Measurements from ENCODE around the gene SRA1. TPM values are rescaled to one million over a fixed set of nuclear protein-coding genes. Genes with fewer than 3 reads are reported as not detected.
A peak's percentile ranks its signal among the peaks of the same experiment; 100 is the strongest.
"Not testable (repeated sequence)": the region's sequence is repeated elsewhere in the genome, so short reads cannot be mapped to it uniquely, and the experiment has no call there.

SRA1 gene
- polyA plus RNA-seq, 2 donors: 23.1 to 23.7 TPM

DNA sequence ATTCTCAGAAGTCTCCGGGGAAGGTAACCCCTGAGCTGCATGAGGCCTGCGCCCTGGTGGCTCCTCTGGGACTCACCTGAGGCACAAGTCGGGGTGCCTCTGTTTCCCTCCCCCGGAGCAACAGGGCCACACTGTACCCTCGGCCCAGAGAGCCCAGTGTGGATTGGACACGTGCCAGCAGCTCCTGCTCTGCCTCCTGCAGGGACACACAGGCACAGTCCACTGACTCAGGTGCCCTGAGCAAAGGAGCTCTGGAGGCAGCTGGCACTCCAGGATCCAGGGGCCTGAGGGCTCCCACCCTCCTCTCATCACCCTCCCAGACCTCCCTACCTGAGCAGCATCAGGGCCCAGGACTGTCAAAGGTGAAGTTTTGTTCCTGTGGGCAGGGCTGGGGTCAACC is 36.9 kb upstream of the SRA1 start:
- peak overlapping the region in 1 of 2 donors; percentile 40 for H3K27ac ChIP-seq (ENCODE audit: low read depth in 2 of 2, low read length in 1 of 2)
- 71 to 79% methylated on average over 6 of the region's 6 CpGs for WGBS, 2 donors

DNA sequence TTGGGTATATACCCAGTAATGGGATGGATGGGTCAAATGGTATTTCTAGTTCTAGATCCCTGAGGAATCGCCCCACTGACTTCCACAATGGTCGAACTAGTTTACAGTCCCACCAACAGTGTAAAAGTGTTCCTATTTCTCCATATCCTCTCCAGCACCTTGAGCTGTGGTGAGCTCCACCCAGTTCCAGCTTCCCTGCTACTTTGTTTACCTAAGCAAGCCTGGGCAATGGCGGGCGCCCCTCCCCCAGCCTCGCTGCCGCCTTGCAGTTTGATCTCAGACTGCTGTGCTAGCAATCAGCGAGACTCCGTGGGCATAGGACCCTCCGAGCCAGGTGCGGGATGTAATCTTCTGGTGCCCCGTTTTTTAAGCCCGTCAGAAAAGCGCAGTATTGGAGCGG is 35.8 kb upstream of the SRA1 start:
- not testable (repeated sequence) for H3K4me1 ChIP-seq (ENCODE audit: control insufficient read depth in 2 of 2, insufficient read depth in 2 of 2, low read length in 1 of 2); H3K27me3 ChIP-seq (ENCODE audit: control insufficient read depth in 1 of 2, insufficient read depth in 2 of 2, low read length in 2 of 2); H3K4me3 ChIP-seq (ENCODE audit: low read depth in 1 of 2, low read length in 2 of 2); H3K9me3 ChIP-seq (ENCODE audit: control insufficient read depth in 2 of 2, insufficient read depth in 1 of 2, low read depth in 1 of 2, low read length in 1 of 2); H3K36me3 ChIP-seq (ENCODE audit: control insufficient read depth in 2 of 2, insufficient read depth in 2 of 2, low read length in 1 of 2)
- 29 to 37% methylated on average over 10 to 13 of the region's 14 CpGs for WGBS, 2 donors
- peak overlapping the region in 1 of 2 donors; percentile 22 for H3K27ac ChIP-seq (ENCODE audit: low read depth in 2 of 2, low read length in 1 of 2)

More for the DNA sequence above, 36.9 kb upstream of the SRA1 start:
- Histone ChIP-seq H3K9me3 (ENCODE audit: control insufficient read depth in 2 of 2, insufficient read depth in 1 of 2, low read depth in 1 of 2, low read length in 1 of 2) (no peaks in the 10 kb centered on the region), H3K27me3 (ENCODE audit: control insufficient read depth in 1 of 2, insufficient read depth in 2 of 2, low read length in 2 of 2) (no peaks in the 10 kb centered on the region), H3K36me3 (ENCODE audit: control insufficient read depth in 2 of 2, insufficient read depth in 2 of 2, low read length in 1 of 2) (no peaks in the 10 kb centered on the region), H3K4me1 (ENCODE audit: control insufficient read depth in 2 of 2, insufficient read depth in 2 of 2, low read length in 1 of 2) (peaks cover 0 to 3% of the 10 kb centered on the region in 2 donors), H3K4me3 (ENCODE audit: low read depth in 1 of 2, low read length in 2 of 2) (no peak overlapping the region)

DNA sequence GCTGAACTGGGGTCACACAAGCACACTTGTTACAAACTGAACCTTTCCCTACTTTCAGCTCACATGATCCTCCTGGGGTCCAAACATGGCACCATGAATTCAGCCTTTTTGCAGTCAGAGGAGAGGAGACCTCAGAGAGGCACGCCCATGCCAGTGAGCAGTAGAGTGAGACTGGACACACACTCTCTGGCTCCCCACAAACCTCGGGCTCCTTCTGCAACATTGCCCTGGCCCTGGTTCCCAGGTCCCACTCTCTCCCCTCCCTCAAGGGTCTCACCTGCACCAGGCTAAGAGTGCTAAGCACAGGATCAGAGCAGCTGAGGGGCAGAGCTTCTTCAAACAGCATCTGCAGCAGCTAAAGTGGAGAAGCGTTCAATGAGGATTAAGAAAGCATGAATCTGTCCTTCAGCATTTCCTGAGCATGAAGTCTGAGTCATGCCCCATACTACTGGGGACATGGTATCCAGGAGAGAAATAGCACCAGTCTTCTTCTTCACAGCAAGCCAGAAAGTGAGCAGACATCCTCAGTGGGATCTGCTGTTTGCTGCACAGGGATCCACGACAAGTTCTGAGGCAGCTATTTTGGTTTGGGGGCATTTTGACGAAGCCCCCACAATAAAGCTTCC is 34.6 kb upstream of the SRA1 start:
- no peaks in the 10 kb centered on the region for H3K36me3 ChIP-seq (ENCODE audit: control insufficient read depth in 2 of 2, insufficient read depth in 2 of 2, low read length in 1 of 2)
- peak overlapping the region in 1 of 2 donors; percentile 14 for H3K27ac ChIP-seq (ENCODE audit: low read depth in 2 of 2, low read length in 1 of 2)
- H3K4me1 ChIP-seq (ENCODE audit: control insufficient read depth in 2 of 2, insufficient read depth in 2 of 2, low read length in 1 of 2): peaks cover 0 to 3% of the 10 kb centered on the region in 2 donors
- H3K9me3 ChIP-seq (ENCODE audit: control insufficient read depth in 2 of 2, insufficient read depth in 1 of 2, low read depth in 1 of 2, low read length in 1 of 2): no peaks in the 10 kb centered on the region
- no peak overlapping the region for H3K4me3 ChIP-seq (ENCODE audit: low read depth in 1 of 2, low read length in 2 of 2)
- WGBS, 2 donors: 78 to 84% methylated on average over 5 of the region's 5 CpGs
- H3K27me3 ChIP-seq (ENCODE audit: control insufficient read depth in 1 of 2, insufficient read depth in 2 of 2, low read length in 2 of 2): no peaks in the 10 kb centered on the region

DNA sequence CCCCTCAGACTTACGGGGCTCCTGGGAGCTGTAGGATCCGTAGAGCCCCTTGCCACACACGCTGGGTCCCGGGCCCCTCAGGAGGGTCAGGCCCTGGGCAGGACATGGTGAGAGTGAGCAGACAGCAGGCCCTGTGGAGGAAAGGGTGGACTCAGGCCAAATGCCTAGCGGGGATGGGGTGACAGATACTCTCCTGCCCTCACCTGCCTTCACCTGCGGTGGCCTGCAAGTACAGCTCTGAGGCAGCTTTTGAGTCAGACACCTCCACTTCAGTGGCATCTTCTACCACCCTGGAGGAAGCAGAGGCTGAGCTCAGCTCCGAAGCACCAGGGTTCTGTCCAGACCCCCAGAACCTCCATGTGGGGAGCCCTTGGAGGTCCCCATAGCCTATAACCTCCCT is 33.6 kb upstream of the SRA1 start:
- no peaks in the 10 kb centered on the region for H3K36me3 ChIP-seq (ENCODE audit: control insufficient read depth in 2 of 2, insufficient read depth in 2 of 2, low read length in 1 of 2)
- no peak overlapping the region for H3K4me3 ChIP-seq (ENCODE audit: low read depth in 1 of 2, low read length in 2 of 2)
- H3K9me3 ChIP-seq (ENCODE audit: control insufficient read depth in 2 of 2, insufficient read depth in 1 of 2, low read depth in 1 of 2, low read length in 1 of 2): no peaks in the 10 kb centered on the region
- H3K27ac ChIP-seq (ENCODE audit: low read depth in 2 of 2, low read length in 1 of 2): no peak overlapping the region
- peaks cover 0 to 3% of the 10 kb centered on the region in 2 donors for H3K4me1 ChIP-seq (ENCODE audit: control insufficient read depth in 2 of 2, insufficient read depth in 2 of 2, low read length in 1 of 2)
- 74 to 75% methylated on average over 7 of the region's 7 CpGs for WGBS, 2 donors
- no peaks in the 10 kb centered on the region for H3K27me3 ChIP-seq (ENCODE audit: control insufficient read depth in 1 of 2, insufficient read depth in 2 of 2, low read length in 2 of 2)

DNA sequence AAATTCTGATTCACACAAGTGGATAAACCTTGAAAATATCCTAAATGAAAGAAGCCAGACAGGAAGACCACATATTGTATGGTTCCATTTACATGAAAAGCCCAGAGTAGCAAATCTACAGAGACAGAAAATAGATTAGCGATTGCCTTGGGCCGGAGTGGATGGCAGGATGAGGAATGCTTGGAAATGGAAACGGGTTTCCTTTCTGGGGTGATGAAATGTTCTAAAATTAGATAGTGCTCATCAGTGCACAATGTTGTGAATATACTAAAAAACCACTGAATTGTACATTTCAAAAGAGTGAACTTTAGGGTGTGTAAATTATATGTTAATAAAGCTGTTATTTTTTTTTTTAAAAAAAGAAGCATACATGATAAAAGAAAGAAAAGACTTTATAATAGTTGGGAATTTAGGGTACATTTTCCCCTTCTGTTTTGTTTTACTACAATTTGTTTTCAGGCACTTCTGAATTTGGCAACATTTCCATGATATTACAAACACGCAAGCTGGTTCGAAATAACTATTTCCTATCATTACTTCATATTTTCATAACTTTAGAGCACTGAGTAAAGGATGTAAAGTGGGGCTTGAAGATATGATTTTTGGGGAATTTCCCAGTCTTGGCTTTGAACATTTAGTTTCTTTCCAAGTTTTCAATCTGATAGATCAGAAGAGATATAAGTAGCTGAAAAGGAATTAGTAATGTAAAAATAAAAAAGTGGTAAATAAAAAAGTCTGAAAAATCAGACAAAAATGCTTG is 31.2 kb upstream of the SRA1 start:
- Histone ChIP-seq H3K4me1 (ENCODE audit: control insufficient read depth in 2 of 2, insufficient read depth in 2 of 2, low read length in 1 of 2) (peaks cover 0 to 3% of the 10 kb centered on the region in 2 donors), H3K27me3 (ENCODE audit: control insufficient read depth in 1 of 2, insufficient read depth in 2 of 2, low read length in 2 of 2) (no peaks in the 10 kb centered on the region), H3K9me3 (ENCODE audit: control insufficient read depth in 2 of 2, insufficient read depth in 1 of 2, low read depth in 1 of 2, low read length in 1 of 2) (no peaks in the 10 kb centered on the region), H3K27ac (ENCODE audit: low read depth in 2 of 2, low read length in 1 of 2) (no peak overlapping the region), H3K4me3 (ENCODE audit: low read depth in 1 of 2, low read length in 2 of 2) (no peak overlapping the region), H3K36me3 (ENCODE audit: control insufficient read depth in 2 of 2, insufficient read depth in 2 of 2, low read length in 1 of 2) (no peaks in the 10 kb centered on the region)
- 54 to 61% methylated on average over 5 of the region's 5 CpGs for WGBS, 2 donors

DNA sequence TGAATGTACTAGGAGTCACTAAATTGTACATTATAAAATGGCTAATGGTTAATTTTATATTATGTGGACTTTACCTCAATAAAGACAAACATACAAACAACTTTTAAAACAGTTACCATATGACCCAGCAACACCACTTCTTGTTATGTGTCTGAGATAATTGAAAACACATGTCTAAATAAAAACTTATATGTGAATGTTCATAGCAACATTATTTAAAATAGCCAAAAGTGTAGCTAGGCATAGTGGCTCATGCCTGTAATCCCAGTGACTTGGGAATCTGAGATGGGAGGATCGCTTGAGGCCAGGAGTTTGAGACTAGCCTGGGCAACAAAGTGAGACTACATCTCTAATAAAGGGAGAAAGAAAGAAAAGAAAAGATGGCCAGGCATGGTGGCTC is 30.2 kb upstream of the SRA1 start:
- no peaks in the 10 kb centered on the region for H3K27me3 ChIP-seq (ENCODE audit: control insufficient read depth in 1 of 2, insufficient read depth in 2 of 2, low read length in 2 of 2)
- WGBS, 2 donors: 93 to 94% methylated on average over 1 of the region's 1 CpG
- H3K27ac ChIP-seq (ENCODE audit: low read depth in 2 of 2, low read length in 1 of 2): no peak overlapping the region

DNA sequence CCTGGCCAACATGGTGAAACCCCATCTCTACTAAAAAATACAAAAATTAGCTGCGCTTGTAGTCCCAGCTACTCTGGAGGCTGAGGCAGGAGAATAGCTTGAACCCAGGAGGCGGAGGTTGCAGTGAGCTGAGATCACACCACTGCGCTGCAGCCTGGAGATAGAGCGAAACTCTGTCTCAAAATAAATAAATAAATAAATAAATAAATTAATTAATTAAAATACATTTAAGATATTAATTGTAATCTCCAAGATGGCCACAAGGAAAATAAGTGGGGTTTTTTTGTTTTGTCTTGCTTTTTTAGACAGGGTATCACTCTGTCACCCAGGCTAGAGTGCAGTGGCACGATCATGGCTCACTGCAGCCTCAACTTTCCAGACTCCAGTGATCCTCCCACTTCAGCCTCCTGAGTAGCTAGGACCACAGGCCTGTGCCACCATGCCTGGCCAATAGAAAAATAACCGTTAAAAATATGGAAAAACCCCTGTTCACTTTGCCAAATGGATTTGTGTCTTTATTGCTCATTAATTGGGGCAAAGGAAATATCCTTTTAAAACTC is 22.0 kb upstream of the SRA1 start:
- 94 to 95% methylated on average over 6 of the region's 6 CpGs for WGBS, 2 donors
- not testable (repeated sequence) for H3K4me3 ChIP-seq (ENCODE audit: low read depth in 1 of 2, low read length in 2 of 2); H3K27me3 ChIP-seq (ENCODE audit: control insufficient read depth in 1 of 2, insufficient read depth in 2 of 2, low read length in 2 of 2); H3K4me1 ChIP-seq (ENCODE audit: control insufficient read depth in 2 of 2, insufficient read depth in 2 of 2, low read length in 1 of 2); H3K27ac ChIP-seq (ENCODE audit: low read depth in 2 of 2, low read length in 1 of 2); H3K36me3 ChIP-seq (ENCODE audit: control insufficient read depth in 2 of 2, insufficient read depth in 2 of 2, low read length in 1 of 2); H3K9me3 ChIP-seq (ENCODE audit: control insufficient read depth in 2 of 2, insufficient read depth in 1 of 2, low read depth in 1 of 2, low read length in 1 of 2)

More for the DNA sequence above, 30.2 kb upstream of the SRA1 start:
- H3K9me3 ChIP-seq (ENCODE audit: control insufficient read depth in 2 of 2, insufficient read depth in 1 of 2, low read depth in 1 of 2, low read length in 1 of 2): no peaks in the 10 kb centered on the region
- H3K36me3 ChIP-seq (ENCODE audit: control insufficient read depth in 2 of 2, insufficient read depth in 2 of 2, low read length in 1 of 2): no peaks in the 10 kb centered on the region
- H3K4me1 ChIP-seq (ENCODE audit: control insufficient read depth in 2 of 2, insufficient read depth in 2 of 2, low read length in 1 of 2): peaks cover 0 to 3% of the 10 kb centered on the region in 2 donors
- no peak overlapping the region for H3K4me3 ChIP-seq (ENCODE audit: low read depth in 1 of 2, low read length in 2 of 2)

DNA sequence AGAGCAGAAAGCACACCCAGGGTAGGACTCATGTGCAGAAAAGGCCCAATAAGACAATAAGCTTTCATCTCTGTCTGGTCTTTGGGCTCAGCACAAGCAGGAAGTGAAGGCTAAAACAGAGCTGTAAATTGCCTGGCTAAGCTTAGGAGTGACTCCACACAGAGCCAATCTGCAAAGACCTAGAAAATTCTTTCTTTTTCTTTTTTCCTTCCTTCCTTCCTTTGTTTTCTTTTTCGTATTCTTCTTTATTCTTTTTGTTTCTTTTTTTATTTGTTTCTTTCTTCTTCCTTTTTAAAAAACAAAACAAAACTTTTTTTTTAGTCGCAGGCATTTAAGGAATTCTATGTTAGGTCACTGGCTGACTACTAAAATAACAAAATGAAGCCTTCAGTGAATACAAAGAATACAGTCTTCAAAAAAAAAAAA is 19.5 kb upstream of the SRA1 start:
- no peaks in the 10 kb centered on the region for H3K4me1 ChIP-seq (ENCODE audit: control insufficient read depth in 2 of 2, insufficient read depth in 2 of 2, low read length in 1 of 2)
- no peaks in the 10 kb centered on the region for H3K36me3 ChIP-seq (ENCODE audit: control insufficient read depth in 2 of 2, insufficient read depth in 2 of 2, low read length in 1 of 2)
- H3K9me3 ChIP-seq (ENCODE audit: control insufficient read depth in 2 of 2, insufficient read depth in 1 of 2, low read depth in 1 of 2, low read length in 1 of 2): no peaks in the 10 kb centered on the region
- H3K27me3 ChIP-seq (ENCODE audit: control insufficient read depth in 1 of 2, insufficient read depth in 2 of 2, low read length in 2 of 2): no peaks in the 10 kb centered on the region
- 66 to 74% methylated on average over 2 of the region's 2 CpGs for WGBS, 2 donors
- no peak overlapping the region for H3K4me3 ChIP-seq (ENCODE audit: low read depth in 1 of 2, low read length in 2 of 2)
- no peak overlapping the region for H3K27ac ChIP-seq (ENCODE audit: low read depth in 2 of 2, low read length in 1 of 2)

DNA sequence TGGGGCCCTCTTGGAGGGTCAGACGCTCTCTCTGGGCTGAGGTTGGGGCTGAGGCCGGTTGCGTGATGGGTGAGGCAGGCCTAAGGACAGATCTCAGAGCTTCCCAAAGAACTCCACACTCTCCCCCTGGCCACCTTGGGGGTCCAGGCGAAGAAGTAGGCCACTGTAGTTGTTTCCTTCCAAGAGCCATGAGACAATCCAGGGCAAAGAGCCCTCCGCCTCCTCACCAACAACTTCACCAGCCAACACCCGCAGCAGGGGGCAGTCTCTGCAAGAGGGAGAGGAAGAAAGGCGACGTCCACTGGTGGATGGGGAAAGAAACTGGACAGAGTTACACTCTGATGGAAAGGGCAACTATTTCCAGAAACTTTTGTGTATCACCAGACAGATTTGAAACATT is 18.0 kb upstream of the SRA1 start:
- H3K9me3 ChIP-seq (ENCODE audit: control insufficient read depth in 2 of 2, insufficient read depth in 1 of 2, low read depth in 1 of 2, low read length in 1 of 2): no peaks in the 10 kb centered on the region
- no peaks in the 10 kb centered on the region for H3K4me1 ChIP-seq (ENCODE audit: control insufficient read depth in 2 of 2, insufficient read depth in 2 of 2, low read length in 1 of 2)
- H3K27ac ChIP-seq (ENCODE audit: low read depth in 2 of 2, low read length in 1 of 2): no peak overlapping the region
- H3K27me3 ChIP-seq (ENCODE audit: control insufficient read depth in 1 of 2, insufficient read depth in 2 of 2, low read length in 2 of 2): no peaks in the 10 kb centered on the region
- no peak overlapping the region for H3K4me3 ChIP-seq (ENCODE audit: low read depth in 1 of 2, low read length in 2 of 2)
- H3K36me3 ChIP-seq (ENCODE audit: control insufficient read depth in 2 of 2, insufficient read depth in 2 of 2, low read length in 1 of 2): no peaks in the 10 kb centered on the region
- 82 to 88% methylated on average over 8 of the region's 8 CpGs for WGBS, 2 donors
